NCI-H446 (cell line): ENCODE data around the gene IER5L.
"Not testable (repeated sequence)": the region's sequence is repeated elsewhere in the genome, so short reads cannot be mapped to it uniquely, and the experiment has no call there.

ENCODE experiments used
- DNase-seq, 2 experiments: peaks; one replicate each; lab custom pipeline; 2025; lab: John Stamatoyannopoulos, UW

IER5L gene

GRCh38 chr9:129138476-129139232, 39.4 kb downstream of the IER5L start:
- DNase-seq = no peak

DNA sequence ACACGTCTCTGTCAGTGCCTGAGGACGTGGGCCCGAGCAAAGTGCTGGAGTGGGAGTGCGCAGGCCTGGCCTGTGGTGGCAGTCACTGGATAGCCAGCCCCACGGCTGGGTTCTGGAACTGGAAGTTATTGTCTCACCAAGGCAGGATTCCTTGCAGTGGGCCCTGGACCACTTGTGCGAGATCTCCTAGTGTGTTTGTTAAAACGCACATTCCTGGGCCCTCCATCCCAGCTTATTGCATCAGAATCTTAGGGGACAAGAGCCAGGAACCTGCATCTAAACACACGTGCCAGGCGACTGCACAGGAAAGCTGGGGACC, 40.0 kb downstream of the IER5L start:
- no peak for DNase-seq

- DNase-seq = no peak
Observed at GRCh38 chr9:129137292-129138143, 40.5 kb downstream of the IER5L start.

DNA sequence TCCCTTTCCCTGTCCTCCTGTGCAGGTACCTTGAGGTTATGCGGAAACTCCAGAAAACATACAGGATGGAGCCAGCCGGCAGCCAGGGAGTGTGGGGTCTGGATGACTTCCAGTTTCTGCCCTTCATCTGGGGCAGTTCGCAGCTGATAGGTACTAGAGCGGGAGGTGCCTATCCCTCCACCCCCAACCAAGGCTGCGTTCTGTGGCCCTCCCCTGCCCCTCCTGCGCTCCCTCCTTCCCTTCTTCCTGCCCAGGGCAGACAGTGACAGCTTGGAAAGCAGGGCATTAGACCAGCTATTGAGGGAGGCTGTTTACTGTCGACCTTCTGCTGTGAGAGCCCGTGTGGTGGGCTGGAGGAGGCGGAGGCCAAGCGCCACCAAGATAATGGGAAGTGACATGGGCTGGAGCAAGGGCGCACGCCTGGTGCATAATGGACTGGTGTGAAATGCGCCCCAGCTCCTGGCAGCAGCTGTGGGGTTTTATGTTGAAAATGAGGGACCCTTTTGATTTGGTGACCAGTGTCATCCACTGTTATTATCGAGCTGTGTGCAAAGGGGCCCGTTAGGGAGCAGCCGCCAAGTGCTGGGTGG, 41.5 kb downstream of the IER5L start:
- DNase-seq = no peak

- DNase-seq = no peak
Observed at GRCh38 chr9:129135476-129135875, 42.6 kb downstream of the IER5L start.

DNA sequence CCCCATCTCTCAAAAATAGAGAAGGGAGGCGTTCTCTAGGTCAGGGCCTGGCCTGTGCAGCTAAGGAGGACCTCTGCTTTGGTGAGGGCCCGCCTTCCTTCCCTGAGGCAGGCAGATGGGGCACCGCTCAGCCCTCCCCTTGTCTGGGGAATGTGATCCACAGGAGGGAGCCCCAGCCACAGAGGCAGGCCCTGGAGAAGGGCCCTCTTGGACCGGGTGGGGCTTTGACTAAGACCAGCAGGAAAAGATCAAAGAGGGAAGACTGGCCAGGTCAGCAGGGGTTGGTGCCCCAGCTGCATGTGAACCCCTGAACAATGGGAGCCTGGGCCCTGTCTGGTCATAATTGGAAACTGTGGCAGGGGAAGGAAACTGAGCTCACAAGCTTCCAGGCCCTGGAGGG, 45.0 kb downstream of the IER5L start:
- DNase-seq = no peak

DNA sequence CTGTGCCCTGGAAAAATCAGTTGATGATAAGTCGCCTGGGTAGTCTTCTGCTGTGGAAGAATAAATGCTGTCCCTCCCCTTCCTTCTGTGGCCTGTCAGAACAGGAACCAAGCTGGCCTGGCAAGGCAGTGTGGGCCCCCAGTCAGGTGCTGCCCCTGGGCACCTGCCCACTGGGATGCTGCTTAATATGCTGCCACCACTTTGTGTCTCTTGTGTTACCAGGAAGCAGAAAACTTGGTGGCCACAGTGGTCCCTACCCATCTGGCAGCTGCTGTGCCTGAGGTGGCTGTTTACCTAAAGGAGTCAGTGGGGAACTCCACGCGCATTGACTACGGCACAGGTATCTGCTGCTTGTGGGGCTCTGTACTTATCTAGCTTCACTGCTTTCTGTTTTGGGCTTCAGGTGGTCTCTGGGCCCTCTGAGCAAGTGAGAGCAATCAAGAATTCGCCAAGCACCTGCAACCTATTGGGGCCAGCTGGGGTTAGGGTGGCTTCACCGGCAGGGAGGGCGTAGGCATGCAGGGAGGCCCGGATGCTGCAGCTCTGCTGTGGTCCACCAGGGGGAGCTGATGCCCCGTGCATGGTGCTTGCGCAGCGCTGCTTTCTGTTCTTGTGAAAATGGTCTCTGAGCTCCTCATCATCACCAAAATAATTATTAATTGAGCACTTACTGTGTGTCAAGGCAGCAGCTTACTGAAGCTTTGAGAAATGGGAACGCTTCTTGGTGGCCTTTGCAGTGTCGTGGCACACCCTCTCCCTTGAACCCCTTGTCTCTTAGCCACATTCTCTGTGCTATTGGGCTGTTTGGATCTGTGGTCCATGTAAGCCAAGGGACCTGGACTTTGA, 46.5 kb downstream of the IER5L start:
- DNase-seq = peak in 1 of 2 experiments; percentile 43

GRCh38 chr9:129130791-129131190, 47.3 kb downstream of the IER5L start:
- no peak for DNase-seq

DNA sequence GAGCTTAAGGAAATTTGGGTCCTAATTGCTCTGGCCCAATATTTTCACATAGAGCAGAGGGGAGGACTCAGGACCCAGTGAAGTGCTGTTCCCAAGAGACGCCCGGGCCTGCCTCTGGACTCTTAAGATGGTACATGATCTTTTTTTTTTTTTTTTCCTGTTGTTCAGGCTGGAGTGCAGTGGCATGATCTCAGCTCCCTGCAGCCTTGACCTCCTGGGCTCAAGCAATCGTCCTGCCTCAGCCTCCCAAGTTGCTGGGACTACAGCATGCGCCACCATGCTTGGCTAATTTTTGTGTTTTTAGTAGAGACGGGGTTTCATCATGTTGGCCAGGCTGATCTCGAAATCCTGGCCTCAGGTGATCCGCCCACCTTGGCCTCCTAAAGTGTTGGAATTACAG, 47.8 kb downstream of the IER5L start:
- not testable (repeated sequence) for DNase-seq

GRCh38 chr9:129128689-129129088, 49.4 kb downstream of the IER5L start:
- DNase-seq = no peak

- DNase-seq = no peak
Observed at GRCh38 chr9:129126749-129127618, 51.1 kb downstream of the IER5L start.
